ENCODE measurements around the gene TECPR2.
"Not testable (repeated sequence)": the region's sequence is repeated elsewhere in the genome, so short reads cannot be mapped to it uniquely, and the experiment has no call there.

TECPR2 gene

DNA sequence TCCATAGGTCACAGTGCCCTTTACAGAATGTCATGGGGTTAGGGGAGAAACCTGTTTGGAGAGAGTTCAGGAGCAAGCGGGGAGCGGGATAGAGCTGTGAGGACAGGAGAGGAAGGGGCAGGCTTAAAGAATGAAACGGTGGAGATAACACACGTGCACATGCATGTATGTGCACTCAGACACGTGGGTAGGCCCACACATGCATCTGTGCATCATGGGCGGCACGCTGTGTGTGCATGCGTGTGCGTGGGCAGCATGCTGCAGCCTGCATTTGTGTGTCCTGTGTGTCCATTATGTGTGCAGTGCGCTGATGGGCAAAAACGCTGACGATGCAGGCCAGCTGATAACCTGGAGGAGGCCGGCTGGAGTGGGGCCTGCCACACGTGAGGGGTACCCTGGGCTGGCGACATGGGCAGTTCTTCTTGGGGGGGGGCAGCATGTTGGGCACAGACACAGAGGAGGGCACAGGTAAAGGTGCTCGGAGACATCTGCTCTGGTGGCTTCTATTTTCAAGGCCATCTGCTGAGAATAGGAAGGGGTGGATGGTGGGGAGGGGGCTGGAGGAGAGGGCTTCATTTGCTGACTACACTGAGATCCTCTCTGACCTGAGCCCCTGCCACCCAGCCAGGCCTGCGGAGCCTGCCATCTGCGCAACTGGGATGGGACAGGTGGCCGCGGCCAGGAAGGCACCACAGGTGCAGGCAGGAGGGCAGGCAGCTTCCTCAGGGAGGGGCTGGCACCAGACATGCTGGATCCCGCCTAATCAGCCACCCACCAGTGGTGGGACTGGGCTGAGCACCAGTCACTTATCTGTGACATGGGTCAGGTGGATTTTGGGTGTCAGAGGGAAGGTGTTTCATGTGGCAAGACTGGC lies 151.4 kb downstream of the TECPR2 start:
- DNase-seq, result no peak

DNA sequence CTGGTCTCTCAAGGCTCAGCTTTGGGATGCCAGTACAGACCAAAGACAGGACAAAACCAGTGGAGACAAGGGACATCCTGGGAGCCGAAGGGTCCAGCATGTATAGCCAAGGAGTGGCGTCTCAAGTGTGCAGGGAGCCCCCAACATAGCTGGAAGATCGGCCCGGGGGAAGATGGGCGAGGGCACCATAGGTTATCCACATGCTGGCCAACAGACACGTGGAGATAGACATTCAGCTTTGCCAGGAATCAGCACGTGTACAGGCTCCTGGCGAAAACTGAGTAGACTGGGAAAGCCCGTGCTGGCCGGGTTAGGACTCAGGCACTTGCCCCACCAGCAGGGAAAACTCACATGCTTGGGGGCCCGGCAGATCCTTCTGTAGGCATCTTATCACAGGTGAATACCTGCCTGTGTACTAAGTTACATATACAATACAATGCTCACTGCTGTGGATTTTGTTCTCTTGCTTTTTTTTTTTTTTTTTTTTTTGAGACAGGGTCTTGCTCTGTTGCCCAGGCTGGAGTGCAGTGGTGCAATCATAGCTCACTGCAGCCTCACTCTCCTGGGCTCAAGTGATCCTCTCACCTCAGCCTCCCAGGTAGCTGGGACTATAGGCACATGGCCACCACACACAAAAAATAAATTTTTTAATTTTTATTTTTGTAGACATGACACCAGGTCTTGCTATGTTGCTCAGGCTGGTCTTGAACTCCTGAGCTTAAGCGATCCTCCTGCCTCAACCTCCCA lies 152.4 kb downstream of the TECPR2 start:
- DNase-seq, result no peak

DNA sequence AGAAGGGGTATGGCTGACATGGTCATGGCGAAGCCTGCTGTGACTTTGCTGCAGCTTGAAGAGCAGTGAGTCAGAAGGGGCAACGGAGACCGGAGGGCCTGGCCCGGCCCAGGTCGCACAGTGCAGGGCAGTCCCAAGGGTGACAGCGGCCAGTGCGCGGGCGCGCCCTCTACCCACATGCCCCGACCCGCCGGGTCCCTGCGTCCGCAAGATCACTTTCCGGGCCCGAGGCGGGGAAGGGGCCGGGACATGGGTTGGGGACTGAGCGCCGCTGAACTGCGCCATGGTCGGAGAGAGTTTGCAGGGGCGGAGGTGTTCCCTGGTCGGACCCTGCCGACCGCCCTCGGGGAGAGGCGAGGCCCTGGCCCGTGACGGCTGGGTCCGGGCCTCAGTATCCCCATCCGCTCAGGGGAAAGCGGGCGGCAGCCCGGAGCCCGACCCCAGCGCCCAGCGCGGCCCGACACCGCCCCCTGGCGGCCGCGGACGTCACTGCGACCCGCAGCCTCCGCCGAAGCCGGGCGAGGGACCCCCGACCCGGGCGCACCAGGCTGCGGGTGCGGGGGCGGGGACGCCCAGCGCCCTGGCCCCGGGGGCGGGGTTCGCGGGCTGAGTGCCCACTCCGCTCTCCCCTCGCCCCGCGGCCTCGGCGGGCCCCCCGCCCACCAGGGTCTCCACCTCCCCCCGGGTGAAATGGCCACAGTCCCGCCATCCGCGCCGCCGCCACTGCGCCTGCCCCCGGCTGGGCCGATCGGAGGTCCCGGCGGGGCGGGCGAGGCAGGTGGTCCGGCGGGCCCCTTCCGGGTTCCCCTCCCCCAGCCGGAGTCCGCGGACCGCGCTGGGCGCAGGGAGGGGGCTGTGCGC lies 154.0 kb downstream of the TECPR2 start:
- DNase-seq, result peak; percentile 16

DNA sequence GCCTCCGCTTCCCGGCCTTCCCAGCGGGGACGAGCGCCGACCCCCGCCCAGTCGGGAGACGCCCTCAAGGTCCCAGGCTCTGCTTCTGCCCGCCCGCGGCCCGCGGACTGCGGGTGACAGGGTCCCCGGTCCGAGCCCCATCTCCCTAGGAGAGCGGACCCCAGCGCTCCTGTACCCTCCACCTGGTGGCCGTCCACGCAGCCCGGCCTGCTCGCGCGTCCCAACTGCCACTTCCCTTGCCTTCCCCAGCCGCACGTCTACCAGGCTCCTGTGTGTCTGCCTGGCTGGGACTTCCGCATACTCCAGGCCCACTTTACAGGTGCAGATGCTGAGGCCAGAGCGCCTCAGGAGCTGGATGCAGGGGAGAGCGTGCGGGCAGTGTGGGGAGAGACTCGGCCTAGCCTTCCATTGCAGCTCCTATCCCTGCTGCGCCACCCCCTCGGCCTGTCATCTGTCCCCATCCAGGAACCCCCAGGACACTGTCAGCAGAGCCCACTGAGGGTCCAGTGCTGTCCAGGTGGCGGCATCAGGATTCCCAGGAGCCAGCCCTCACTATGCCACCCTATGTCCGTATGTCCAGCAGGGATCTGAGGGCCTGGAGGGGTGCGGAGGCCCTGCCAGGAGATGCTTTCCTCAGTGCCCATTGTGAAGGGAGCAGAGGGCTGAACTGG lies 154.8 kb downstream of the TECPR2 start:
- DNase-seq, result no peak

DNA sequence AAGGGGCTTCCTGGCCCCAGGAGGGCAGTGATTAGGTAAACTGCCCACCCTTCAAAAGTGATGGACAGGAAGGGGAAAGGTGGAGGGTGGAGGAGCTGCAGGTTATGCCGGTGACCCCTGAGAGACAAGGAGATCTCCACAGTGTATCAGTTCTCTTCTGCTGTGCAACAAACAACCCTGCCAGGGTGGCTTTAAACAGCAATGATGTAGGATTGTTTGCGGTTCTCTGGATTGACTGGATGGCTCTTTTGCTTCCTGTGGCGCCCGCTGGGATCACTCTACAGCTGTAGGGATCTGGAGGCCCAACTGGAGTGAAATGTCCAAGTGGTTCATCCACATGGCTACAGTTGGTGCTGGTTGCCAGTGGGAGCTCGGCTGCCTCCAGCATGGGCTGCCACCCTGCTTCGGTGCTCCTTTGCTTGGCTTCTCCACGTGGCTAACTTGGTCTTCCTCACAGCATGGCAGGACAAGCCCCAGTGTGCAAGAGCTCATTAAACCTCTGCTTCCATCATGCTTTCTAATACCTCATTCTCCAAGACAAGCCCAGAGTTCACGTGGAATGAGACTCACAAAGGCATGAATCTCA lies 155.4 kb downstream of the TECPR2 start:
- no peak for DNase-seq

DNA sequence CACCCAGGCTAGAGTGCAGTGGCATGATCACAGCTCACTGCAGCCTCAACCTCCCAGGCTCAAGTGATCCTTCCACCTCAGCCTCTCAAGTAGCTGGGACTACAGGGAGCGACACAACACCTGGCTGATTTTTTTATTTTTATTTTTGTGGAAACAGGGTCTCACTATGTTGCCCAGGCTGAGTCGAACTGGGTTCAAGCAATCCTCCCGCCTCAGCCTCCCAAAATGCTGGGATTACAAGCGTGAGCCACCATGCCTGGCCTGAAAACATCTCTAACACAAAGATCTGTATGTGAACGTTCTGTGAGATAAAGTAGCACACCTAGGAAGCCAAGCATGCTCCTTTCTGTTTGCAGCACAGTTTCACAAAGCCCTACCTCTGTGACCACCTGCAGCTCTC lies 157.0 kb downstream of the TECPR2 start:
- DNase-seq, result not testable (repeated sequence)

DNA sequence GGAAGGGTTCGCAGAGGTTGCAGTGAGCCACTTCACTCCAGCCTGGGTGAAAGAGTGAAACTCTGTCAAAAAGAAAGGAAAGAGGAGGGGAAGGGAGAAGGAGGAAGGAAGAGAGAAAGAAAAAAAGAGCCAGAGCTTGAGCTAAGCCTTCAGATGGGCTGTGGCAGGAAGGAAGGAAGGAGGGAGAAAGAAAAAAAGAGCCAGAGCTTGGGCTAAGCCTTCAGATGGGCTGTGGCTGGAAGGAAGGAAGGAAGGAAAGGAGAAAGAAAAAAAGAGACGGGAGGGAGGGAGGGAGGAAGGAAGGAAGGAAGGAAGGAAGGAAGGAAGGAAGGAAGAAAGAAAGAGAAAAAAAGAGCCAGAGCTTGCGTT lies 160.4 kb downstream of the TECPR2 start:
- no peak for DNase-seq

DNA sequence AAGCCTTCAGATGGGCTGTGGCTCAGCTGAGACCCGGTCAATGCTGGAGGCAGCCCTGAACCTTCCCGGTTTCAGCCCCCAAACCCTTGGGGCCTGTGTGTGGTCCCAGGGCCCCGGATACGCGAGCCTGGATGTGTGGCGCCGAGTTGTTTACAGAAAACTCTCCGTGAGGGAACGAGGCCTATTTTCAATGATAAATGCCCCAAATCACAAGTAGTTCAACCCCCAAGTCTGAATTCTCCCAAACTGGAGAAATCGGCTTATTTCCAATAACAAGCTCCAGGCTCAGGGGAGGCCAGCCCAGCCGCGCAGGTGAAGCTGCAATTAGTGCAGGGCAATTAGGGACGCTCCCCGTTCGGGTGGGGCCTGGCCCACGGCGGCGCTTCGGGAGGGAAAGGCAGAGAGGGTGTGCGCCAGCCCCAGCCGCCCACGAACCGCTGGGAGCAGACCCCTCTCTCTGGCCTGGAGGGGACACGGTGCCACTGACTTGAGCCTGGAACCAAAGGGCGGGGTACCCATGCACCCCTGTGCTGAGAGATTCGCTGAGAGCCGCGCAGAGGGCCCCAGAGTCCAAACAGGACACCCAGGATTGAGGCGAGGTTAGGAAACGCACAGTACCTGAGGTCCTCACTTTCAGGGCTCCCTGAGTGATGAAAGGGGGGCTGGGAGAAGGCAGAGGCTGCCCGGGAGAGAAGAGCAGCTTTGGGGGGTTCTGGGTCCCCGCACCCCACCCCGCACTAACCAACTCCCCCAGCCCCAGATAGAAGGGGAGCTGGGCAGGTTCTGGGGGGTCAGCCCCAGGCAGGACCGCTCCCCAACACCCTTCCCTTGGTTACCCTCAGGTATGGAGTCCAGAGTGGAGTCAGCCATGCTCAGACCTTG lies 161.1 kb downstream of the TECPR2 start:
- DNase-seq, result no peak

DNA sequence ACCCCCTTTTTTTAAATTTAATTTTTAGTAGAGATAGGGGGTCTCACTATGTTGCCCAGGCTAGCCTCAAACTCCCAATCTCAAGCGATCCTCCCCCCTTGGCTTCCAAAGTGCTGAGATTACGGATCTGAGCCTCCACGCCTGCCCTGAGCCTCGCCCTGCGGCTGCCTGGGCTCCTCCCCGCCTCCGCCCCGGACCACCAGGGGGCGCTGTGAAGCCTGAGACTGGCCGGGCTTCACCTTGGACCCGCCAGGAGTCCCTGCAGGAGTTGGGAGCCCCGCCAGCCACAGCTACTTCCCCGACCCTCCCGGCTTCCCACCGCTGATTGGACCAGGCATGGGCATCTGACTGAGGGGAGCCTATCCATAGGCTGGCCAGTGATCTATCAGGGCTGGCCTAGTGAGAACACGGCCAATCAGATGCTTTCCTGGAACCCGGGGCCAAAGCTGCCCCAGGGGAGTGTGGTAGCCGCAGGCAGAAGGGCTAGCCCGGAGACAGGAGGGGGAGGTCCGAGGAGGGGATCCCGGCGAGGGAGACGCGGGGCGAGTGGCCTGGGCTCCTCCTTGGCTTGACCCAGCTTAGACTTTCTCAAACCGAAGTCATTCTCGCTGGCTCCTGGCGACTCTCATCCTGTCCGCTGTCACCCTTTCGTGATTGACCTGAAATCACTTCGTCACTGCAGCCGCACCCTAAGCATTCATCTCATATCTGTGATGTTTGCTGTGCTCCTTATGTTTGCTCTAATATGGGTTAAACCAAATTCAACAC lies 161.9 kb downstream of the TECPR2 start:
- DNase-seq, result peak; percentile 97

DNA sequence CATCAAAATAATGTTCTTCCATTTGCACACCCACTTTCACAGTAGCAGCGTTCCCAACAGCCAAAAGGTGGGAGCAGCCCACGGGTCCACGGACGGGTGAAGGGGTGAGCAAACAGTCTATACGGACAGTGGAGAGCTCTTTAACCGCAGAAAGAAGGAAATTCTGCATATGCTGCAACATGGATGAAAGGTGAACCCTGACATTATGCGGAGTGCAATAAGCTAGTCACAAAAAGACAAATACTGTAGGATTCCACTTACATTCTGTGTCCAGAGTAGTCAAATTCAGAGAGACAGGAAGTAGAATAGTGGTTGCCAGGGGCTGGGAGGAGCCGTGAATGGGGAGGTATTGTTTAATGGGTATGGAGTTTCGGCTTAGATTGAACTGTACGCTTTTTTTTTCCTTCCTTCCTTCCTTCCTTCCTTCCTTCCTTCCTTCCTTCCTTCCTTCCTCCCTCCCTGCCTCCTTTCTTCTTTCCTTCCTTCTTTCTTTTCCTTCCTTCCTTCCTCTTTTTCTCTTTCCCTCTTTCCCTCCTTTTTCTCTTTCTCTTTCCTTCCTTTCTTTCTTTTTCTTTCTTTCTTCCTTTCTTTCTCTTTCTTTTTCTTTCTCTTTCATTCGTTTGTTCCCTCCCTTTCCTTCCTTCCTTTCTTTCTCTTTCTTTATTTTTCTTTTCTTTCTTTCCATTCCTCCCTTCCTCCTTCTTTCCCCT lies 162.6 kb downstream of the TECPR2 start:
- peak; percentile 46 for DNase-seq

DNA sequence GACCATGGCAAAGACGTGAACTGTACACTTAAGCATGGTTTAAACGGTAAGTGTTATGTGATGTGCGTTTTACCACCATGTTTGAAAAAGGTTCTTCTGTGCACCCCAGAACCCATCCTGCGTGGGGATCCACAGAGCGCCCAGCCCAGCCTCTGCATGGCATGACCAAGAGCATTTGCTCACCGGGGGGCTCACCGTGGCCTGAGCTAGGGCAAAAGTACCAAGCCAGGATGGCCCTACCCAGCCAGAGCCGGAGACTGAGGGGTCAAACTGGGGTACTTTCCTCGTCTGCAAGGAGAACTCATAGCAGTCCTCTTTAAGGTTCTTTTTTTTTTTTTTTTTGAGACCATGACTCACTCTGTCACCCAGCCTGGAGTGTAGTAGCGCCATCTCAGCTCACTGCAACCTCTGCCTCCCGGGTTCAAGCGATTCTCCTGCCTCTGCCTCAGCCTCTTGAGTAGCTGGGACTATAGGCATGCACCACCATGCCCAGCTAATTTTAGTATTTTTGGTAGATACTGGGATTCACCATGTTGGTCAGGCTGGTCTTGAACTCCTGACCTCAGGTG lies 163.3 kb downstream of the TECPR2 start:
- DNase-seq, result no peak

DNA sequence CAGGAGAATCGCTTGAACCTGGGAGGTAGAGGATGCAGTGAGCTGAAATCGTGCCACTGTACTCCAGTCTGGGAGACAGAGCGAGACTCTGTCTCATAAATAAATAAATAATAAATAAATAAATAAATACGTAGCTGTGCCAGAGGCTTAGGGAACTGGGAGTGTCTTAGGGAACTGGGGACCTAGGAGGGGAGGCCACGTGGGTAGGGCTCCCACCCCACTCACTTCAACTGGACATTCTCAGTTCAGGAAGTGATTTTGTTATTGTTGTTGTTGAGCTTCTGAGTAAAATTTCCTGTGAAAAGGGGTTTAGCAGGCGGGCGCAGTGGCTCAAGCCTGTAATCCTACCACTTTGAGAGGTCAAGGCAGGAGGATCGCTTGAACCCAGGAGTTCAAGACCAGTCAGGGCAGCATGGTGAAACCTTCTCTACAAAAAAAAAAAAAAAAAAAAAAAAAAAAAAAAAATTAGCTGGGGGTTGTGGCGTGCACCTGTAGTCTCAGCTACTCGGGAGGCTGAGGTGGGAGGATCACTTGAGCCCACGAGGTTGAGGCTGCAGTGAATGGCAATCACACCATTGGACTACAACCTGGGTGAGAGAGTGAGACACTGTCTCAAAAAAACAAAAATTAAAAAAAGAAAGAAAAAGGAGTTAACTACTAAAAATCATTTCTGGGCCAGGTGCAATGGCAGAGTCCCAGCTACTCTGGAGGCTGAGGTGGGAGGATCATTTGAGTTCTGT lies 165.9 kb downstream of the TECPR2 start:
- no peak for DNase-seq

DNA sequence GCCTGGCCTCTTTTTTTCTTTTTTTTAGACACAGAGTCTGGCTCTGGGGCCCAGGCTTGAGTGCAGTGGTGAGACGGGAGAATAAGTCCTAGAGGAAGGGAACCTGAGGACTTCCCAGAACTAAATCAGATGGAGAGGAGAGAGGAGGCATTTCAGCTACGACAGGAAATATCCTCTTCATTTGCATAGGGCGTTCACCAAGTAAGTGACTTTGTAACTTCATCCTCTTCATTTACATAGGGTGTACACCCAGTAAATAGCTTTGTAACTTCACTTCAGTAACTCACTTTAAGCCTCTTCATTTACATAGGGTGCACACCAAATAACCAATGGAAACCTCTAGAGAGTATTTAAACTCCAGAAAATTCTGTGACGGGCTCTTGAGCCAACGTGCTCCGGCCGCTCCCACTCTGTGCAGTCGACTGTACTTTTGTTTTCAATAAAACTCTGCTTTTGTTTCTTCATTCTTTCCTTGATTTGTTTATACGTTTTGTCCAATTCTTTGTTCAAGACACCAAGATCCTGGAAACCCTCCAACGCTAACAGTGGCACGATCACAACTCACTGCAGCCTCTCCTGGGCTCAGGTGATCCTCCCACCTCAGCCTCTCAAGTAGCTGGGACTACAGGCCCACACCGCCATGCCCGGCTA lies 168.2 kb downstream of the TECPR2 start:
- peak; percentile 62 for DNase-seq

DNA sequence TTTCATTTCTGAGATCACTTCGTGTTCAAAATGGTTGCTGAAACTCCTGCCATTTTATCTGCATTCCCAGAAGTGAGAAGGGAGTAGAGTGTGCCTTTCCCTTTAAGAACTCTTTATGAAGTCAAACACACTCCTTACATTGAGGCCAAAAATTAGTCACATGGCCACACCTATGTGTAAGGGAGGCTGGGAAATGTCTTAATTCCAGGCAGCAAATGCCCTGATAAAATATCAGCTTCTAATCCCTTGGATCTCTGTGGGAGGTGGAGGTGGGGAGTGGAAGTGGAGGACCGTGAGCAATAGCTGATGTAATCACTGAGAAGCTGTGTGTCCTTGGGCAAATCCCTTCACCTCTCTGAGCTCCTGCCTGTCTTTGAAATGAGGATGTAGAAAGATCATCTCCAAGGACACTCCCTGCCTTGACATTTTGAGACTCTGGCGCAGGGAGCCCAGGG lies 169.5 kb downstream of the TECPR2 start:
- no peak for DNase-seq

DNA sequence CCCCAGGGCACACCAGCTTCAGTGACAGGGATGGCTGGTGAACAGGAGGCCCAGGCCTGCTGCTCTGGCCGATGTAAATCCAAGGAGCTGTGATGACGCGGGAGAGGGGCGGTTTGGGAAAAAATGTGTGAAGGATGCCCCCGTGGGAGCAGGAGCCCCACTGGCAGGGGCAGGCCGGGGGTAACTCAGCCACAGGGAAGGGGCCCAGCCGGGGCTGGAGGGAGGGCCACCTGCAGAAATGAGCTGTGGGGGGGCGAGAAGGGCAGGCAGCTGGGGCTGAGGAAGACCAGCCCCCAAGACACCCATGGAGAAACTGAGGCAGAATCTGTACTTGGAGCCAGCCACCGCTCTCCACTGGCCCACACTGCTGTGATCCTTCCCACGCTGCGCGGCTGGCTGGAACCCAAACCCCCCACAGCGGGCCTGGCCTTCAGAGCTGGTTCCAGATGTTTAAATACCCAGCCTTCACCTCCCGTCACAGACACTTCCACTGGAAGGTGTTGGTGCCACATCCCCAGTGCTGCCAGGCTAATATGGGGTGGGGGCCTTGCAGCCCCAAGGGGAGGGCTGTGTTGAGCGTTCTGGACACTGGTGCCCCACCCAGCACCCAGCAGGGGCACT lies 175.3 kb downstream of the TECPR2 start:
- DNase-seq, result no peak

DNA sequence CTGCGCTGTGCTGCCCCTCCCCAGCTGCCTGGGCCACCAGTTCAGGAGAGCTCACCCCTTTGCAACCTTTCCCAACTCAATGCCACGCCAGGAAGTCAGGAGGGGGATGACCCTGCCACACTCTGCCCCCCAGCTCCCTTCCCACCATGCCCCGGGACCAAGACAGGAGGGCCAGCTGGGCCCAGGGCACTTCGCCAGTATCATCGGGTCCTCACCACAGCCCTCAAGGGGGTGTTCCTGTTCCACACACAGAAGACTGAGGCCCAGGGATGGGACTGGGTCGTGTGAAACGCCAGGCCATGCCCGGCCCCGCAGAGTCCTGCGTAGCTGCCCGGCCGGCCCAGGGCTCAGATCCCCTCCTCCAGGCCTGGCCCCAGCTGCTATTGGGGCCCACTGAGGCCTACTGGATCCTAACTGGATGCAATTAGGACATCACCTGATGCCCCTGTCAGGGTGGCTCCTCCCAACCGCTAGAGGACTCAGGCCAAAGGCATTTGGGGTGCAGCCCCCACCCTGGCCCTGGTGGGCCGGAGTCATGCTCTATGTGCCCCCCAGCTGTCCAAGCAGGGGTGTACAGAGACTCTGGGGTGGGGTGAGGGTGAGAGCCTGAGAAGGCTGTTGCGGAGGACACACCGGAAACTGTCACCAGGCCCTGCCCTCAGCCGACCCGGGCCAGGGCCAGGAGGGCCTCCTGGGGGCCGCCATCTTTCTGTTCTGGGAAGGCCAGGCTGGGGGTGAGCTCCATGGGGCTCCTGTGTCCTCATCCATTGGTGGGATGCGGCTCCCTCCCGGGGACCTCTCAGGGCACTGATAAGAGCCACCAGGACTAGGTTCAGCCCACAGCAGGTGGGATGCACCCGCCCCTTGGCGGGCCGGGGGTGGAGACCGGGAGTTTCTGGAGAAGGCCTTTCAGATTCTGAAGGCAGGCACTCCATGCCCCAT lies 176.1 kb downstream of the TECPR2 start:
- DNase-seq, result no peak

Data from NCI-H526 treated with DMSO at 0.1 percent for 48 hours (cell line).